ENCODE measurements around the gene PRR7. TPM values are rescaled to one million over a fixed set of nuclear protein-coding genes. Genes with fewer than 3 reads are reported as not detected.

Gene PRR7
- total RNA-seq, 1 experiment from 2014 or later = 40.6 TPM

GRCh38 chr5:177421062-177421798 is 25.4 kb upstream of the PRR7 start:
- H3K36me3 ChIP-seq (ENCODE audit: low read depth, low read length) = no peaks in the 10 kb centered on the region
- CTCF ChIA-PET = no interaction called here
- H3K4me1 ChIP-seq (ENCODE audit: insufficient read depth, low read length) = peaks cover 7% of the 10 kb centered on the region
- no peak overlapping the region for H3K4me2 ChIP-seq (ENCODE audit: low read length)
- H3F3A ChIP-seq (ENCODE audit: low read length, unreplicated experiment) = no peaks in the 10 kb centered on the region
- TF ChIP-seq EZH2phosphoT487 (IDR thresholded peaks at IDR 0.05; ENCODE audit: borderline replicate concordance, low read length) (no peak), EZH2 (IDR thresholded peaks at IDR 0.05; ENCODE audit: low read length, unreplicated experiment) (no peak), CTCF (conservative IDR thresholded peaks at IDR 0.05; ENCODE audit: low read depth, low read length) (no peak)
- H4K20me1 ChIP-seq (ENCODE audit: low read length) = no peaks in the 10 kb centered on the region
- no peaks in the 10 kb centered on the region for H3K9me3 ChIP-seq (ENCODE audit: low read length)
- POLR2A ChIA-PET (ENCODE audit: unreplicated experiment) = no interaction called here
- intact Hi-C loops (cut with micrococcal nuclease) = no loop called here
- H3K4me3 ChIP-seq (ENCODE audit: low read length) = no peak overlapping the region
- no peak overlapping the region for H3K27ac ChIP-seq (ENCODE audit: low read length)
- H3K79me2 ChIP-seq (ENCODE audit: low read length) = no peaks in the 10 kb centered on the region
- ATAC-seq (no peak), DNase-seq (no peak)
- H2AFZ ChIP-seq (ENCODE audit: low read length) = no peak overlapping the region
- BruUV-seq (replicated peaks) = no TSS peak
- H3K9ac ChIP-seq (ENCODE audit: low read length) = no peak overlapping the region
- H3K27me3 ChIP-seq (ENCODE audit: low read length) = no peaks in the 10 kb centered on the region
- H3K9me2 ChIP-seq (replicated peaks; ENCODE audit: low read length) = no peaks in the 10 kb centered on the region

- TF ChIP-seq EZH2 (IDR thresholded peaks at IDR 0.05; ENCODE audit: low read length, unreplicated experiment) (no peak), CTCF (conservative IDR thresholded peaks at IDR 0.05; ENCODE audit: low read depth, low read length) (no peak), EZH2phosphoT487 (IDR thresholded peaks at IDR 0.05; ENCODE audit: borderline replicate concordance, low read length) (no peak)
- Histone ChIP-seq H2AFZ (ENCODE audit: low read length) (no peak overlapping the region), H3K9me3 (ENCODE audit: low read length) (no peaks in the 10 kb centered on the region), H3K4me3 (ENCODE audit: low read length) (no peak overlapping the region), H3K27ac (ENCODE audit: low read length) (no peak overlapping the region), H3K27me3 (ENCODE audit: low read length) (no peaks in the 10 kb centered on the region), H3K4me1 (ENCODE audit: insufficient read depth, low read length) (peaks cover 19% of the 10 kb centered on the region), H4K20me1 (ENCODE audit: low read length) (0 out of 2 replicates have a peak, but pooled peaks cover 5% of the 10 kb centered on the region), H3F3A (ENCODE audit: low read length, unreplicated experiment) (no peaks in the 10 kb centered on the region), H3K36me3 (ENCODE audit: low read depth, low read length) (no peaks in the 10 kb centered on the region), H3K9ac (ENCODE audit: low read length) (no peak overlapping the region), H3K9me2 (replicated peaks; ENCODE audit: low read length) (no peaks in the 10 kb centered on the region), H3K79me2 (ENCODE audit: low read length) (peaks cover 20% of the 10 kb centered on the region), H3K4me2 (ENCODE audit: low read length) (no peak overlapping the region)
- ChIA-PET CTCF (interaction anchor here (0.6 kb wide), 1 partner anchor 18 kb away, joined by 3 read pairs; no protein-coding TSS in a partner anchor), POLR2A (ENCODE audit: unreplicated experiment) (no interaction called here)
- DNase-seq (no peak), ATAC-seq (no peak)
- BruUV-seq (replicated peaks) = no TSS peak
- intact Hi-C loops (cut with micrococcal nuclease) = no loop called here
Measured at GRCh38 chr5:177423671-177424070, 22.9 kb upstream of the PRR7 start.

GRCh38 chr5:177425196-177425800 is 21.3 kb upstream of the PRR7 start:
- Histone ChIP-seq H3K79me2 (ENCODE audit: low read length) (peaks cover 31% of the 10 kb centered on the region), H3K27me3 (ENCODE audit: low read length) (no peaks in the 10 kb centered on the region), H4K20me1 (ENCODE audit: low read length) (0 out of 2 replicates have a peak, but pooled peaks cover 5% of the 10 kb centered on the region), H3F3A (ENCODE audit: low read length, unreplicated experiment) (no peaks in the 10 kb centered on the region), H3K4me1 (ENCODE audit: insufficient read depth, low read length) (peaks cover 19% of the 10 kb centered on the region), H3K36me3 (ENCODE audit: low read depth, low read length) (no peaks in the 10 kb centered on the region), H3K4me3 (ENCODE audit: low read length) (peak overlapping the region; percentile 72), H3K4me2 (ENCODE audit: low read length) (peak overlapping the region; percentile 77), H3K9me2 (replicated peaks; ENCODE audit: low read length) (no peaks in the 10 kb centered on the region), H3K27ac (ENCODE audit: low read length) (peak overlapping the region; percentile 72), H3K9me3 (ENCODE audit: low read length) (no peaks in the 10 kb centered on the region), H3K9ac (ENCODE audit: low read length) (peak overlapping the region; percentile 57), H2AFZ (ENCODE audit: low read length) (peak overlapping the region; percentile 74)
- ChIA-PET CTCF (interaction anchor here (0.9 to 2.3 kb wide), 4 partner anchors 22 to 55 kb away, joined by 8 to 32 read pairs (median 12); no protein-coding TSS in a partner anchor), POLR2A (ENCODE audit: unreplicated experiment) (no interaction called here)
- ATAC-seq (no peak), DNase-seq (no peak)
- intact Hi-C loops (cut with micrococcal nuclease) = no loop called here
- no TSS peak for BruUV-seq (replicated peaks)
- TF ChIP-seq EZH2phosphoT487 (IDR thresholded peaks at IDR 0.05; ENCODE audit: borderline replicate concordance, low read length) = no peak
- no peak for TF ChIP-seq CTCF (conservative IDR thresholded peaks at IDR 0.05; ENCODE audit: low read depth, low read length)
- no peak for TF ChIP-seq EZH2 (IDR thresholded peaks at IDR 0.05; ENCODE audit: low read length, unreplicated experiment)
